K562 (cell line): ENCODE measurements around the gene HMX3. TPM values are rescaled to one million over a fixed set of nuclear protein-coding genes. Genes with fewer than 3 reads are reported as not detected.

Experiments used
- EZH2 ChIP-seq: IDR thresholded peaks from 2 replicates; pipeline ENCODE4 v1.6.1; 2012; ENCODE audit warnings: low read depth, mild to moderate bottlenecking, inconsistent platforms, low read length, borderline replicate concordance
- GATAD2B ChIP-seq: fragments of 450-650 bp; IDR thresholded peaks from 2 replicates; pipeline ENCODE4 v1.6.1; 2017; ENCODE audit warnings: mild to moderate bottlenecking, borderline replicate concordance
- GTF2F1 ChIP-seq: IDR thresholded peaks from 2 replicates; pipeline ENCODE4 v1.6.1; 2011; ENCODE audit warnings: low read depth, low read length, improper control_type of control experiment
- HDAC3 ChIP-seq: fragments of 450-650 bp; IDR thresholded peaks from 2 replicates; pipeline ENCODE4 v1.6.1; 2018; ENCODE audit warnings: borderline replicate concordance, mild to moderate bottlenecking, moderate library complexity; ENCODE audit not compliant: partially characterized antibody
- HNRNPK ChIP-seq: fragments of 200-400 bp; formaldehyde crosslinking; IDR thresholded peaks from one replicate; pipeline ENCODE4 v1.6.1; 2018; ENCODE audit warnings: mild to moderate bottlenecking, low read depth, low read length; ENCODE audit not compliant: poor library complexity, severe bottlenecking
- MAFK ChIP-seq: IDR thresholded peaks from 2 replicates; pipeline ENCODE4 v1.6.1; 2011; ENCODE audit warnings: low read length, improper control_type of control experiment
- NCOA4 ChIP-seq: fragments of 450-650 bp; IDR thresholded peaks from 2 replicates; pipeline ENCODE4 v1.6.1; 2018; ENCODE audit warnings: mild to moderate bottlenecking; ENCODE audit not compliant: partially characterized antibody
- NR2C2 ChIP-seq, 2 experiments: fragments of 200-800 bp in 1 of 2; sonication (Bioruptor generic) in 1 of 2; sonication (generic) in 1 of 2; formaldehyde crosslinking in 1 of 2; IDR thresholded peaks; 2 replicates each; pipeline versions ENCODE4 v1.6.1 to v1.8.0; 2016 to 2022; ENCODE audit warnings: mild to moderate bottlenecking in 1 of 2, missing compliant biosample characterization in 1 of 2, missing genetic modification characterization in 1 of 2, missing genetic modification reagents in 1 of 2
- PTBP1 ChIP-seq: fragments of 200-400 bp; formaldehyde crosslinking; IDR thresholded peaks from 2 replicates; pipeline ENCODE4 v1.6.1; 2017; ENCODE audit warnings: low read depth, low read length
- THRAP3 ChIP-seq: fragments of 450-650 bp; IDR thresholded peaks from 2 replicates; pipeline ENCODE4 v1.6.1; 2016; ENCODE audit warnings: mild to moderate bottlenecking, inconsistent platforms, borderline replicate concordance
- ZBTB7A ChIP-seq: IDR thresholded peaks from 2 replicates; pipeline ENCODE4 v1.6.1; 2011; ENCODE audit warnings: low read depth, mild to moderate bottlenecking, low read length, moderate library complexity, borderline replicate concordance; ENCODE audit not compliant: control insufficient read depth
- ZNF282 ChIP-seq: sonication (generic); formaldehyde crosslinking; IDR thresholded peaks from 2 replicates; pipeline ENCODE4 v1.8.1; 2023; ENCODE audit warnings: missing genetic modification reagents
- ZNF76 ChIP-seq: fragments of 250-450 bp; sonication (Bioruptor Pico); IDR thresholded peaks from 2 replicates; pipeline ENCODE4 v1.4.0; 2020; ENCODE audit warnings: mild to moderate bottlenecking, moderate library complexity, borderline replicate concordance
- ZNF764 ChIP-seq: fragments of 250-450 bp; sonication (Bioruptor Pico); IDR thresholded peaks from 2 replicates; pipeline ENCODE4 v1.4.0; 2020; ENCODE audit warnings: low read depth, mild to moderate bottlenecking, moderate library complexity
- ZNF778 ChIP-seq: fragments of 450-650 bp; formaldehyde crosslinking; IDR thresholded peaks from 2 replicates; pipeline ENCODE4 v1.4.0; 2020; ENCODE audit warnings: mild to moderate bottlenecking, moderate library complexity
- polyA plus RNA-seq, 8 experiments: library from polyadenylated mRNA; depleted of rRNA in 4 of 8; stranded (reverse) in 5 of 8; unstranded in 3 of 8; fragments of >200 nt; fragmentation: Nextera tagmentation in 2 of 8; fragmentation: Illumina TruSeq in 1 of 8; extraction: Ambion mirVana in 2 of 8; extraction: Trizol in 1 of 8; gene quantifications; 2 replicates each; pipeline versions ENCODE4 v1.2.1 to v1.2.3, GENCODE V29; 2011 to 2014; ENCODE audit warnings: inconsistent platforms in 1 of 8, missing spikeins in 1 of 8
- total RNA-seq, 7 experiments: library from RNA; depleted of rRNA in 6 of 7; stranded (reverse); fragments of >200 nt in 6 of 7; fragmentation: Illumina TruSeq in 2 of 7; extraction: Trizol in 2 of 7; gene quantifications; 2 replicates each; pipeline versions ENCODE4 v1.2.1 to v1.2.3, GENCODE V29; 2011 to 2021; ENCODE audit warnings: low replicate concordance in 1 of 7
- TF ChIP-seq, protein P1 (sequence below): sonication (generic); formaldehyde crosslinking; IDR thresholded peaks from 2 replicates; pipeline ENCODE4 v1.8.0; 2023; ENCODE audit warnings: mild to moderate bottlenecking, missing genetic modification reagents
- TF ChIP-seq, protein P2 (sequence below): fragments of 450-650 bp; IDR thresholded peaks from 2 replicates; pipeline ENCODE4 v1.6.1; 2014; ENCODE audit warnings: low read depth, mild to moderate bottlenecking, moderate library complexity, borderline replicate concordance
- TF ChIP-seq, protein P3 (sequence below): fragments of 450-650 bp; formaldehyde crosslinking; IDR thresholded peaks from 2 replicates; pipeline ENCODE4 v1.4.0; 2022; ENCODE audit warnings: mild to moderate bottlenecking, moderate library complexity
- TF ChIP-seq, protein P4 (sequence below), 2 experiments: IDR thresholded peaks; 2 replicates each; pipeline ENCODE4 v1.6.1; 2012; ENCODE audit warnings: improper control_type of control experiment in 2 of 2, low read depth in 2 of 2, low read length in 2 of 2, borderline replicate concordance in 1 of 2
- TF ChIP-seq, protein P5 (sequence below): fragments of 250-450 bp; sonication (Bioruptor Pico); IDR thresholded peaks from 2 replicates; pipeline ENCODE4 v1.4.0; 2020; ENCODE audit warnings: borderline replicate concordance

Gene HMX3
- total and polyA plus RNA-seq, 9 of the 15 experiments (the other 6 are each of a cell fraction or from before 2014, with no cell fraction given) = 0.55 to 43.5 (median 7.4) TPM; not detected in 2

DNA sequence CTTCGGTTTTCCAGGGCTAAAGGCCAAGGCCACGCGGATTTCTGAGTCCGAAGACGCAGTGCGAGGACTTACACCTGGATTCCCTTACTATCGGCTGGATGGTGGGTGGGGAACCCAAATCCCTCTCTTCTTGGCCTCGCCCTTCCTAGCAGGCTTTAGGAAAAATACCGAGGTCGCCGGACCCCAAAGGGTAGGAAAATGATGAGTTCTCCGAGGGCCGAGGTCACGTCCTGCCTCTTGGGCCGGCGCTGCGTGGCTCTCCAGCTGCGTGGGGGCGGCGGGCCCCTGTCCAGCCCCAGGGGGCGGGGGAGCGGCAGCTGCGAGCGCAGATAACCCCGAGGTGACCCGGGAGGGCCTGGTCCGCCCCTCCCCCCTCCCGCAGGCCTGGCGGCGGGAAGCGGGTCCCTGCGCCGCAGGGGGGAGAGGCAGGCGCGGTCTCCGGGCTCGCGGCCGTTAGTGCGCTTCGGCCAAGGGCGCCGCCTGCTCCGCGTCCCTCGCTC is 805 bp upstream of the HMX3 start (continued):
- TF ChIP-seq, protein P1, sequence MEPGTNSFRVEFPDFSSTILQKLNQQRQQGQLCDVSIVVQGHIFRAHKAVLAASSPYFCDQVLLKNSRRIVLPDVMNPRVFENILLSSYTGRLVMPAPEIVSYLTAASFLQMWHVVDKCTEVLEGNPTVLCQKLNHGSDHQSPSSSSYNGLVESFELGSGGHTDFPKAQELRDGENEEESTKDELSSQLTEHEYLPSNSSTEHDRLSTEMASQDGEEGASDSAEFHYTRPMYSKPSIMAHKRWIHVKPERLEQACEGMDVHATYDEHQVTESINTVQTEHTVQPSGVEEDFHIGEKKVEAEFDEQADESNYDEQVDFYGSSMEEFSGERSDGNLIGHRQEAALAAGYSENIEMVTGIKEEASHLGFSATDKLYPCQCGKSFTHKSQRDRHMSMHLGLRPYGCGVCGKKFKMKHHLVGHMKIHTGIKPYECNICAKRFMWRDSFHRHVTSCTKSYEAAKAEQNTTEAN = no peak
- peak; percentile 45; the same call in 1 of the 2 replicates for TF ChIP-seq GTF2F1
- TF ChIP-seq GATAD2B = peak; percentile 58; the same call in 1 of the 2 replicates
- TF ChIP-seq EZH2 = no peak
- TF ChIP-seq, protein P2, sequence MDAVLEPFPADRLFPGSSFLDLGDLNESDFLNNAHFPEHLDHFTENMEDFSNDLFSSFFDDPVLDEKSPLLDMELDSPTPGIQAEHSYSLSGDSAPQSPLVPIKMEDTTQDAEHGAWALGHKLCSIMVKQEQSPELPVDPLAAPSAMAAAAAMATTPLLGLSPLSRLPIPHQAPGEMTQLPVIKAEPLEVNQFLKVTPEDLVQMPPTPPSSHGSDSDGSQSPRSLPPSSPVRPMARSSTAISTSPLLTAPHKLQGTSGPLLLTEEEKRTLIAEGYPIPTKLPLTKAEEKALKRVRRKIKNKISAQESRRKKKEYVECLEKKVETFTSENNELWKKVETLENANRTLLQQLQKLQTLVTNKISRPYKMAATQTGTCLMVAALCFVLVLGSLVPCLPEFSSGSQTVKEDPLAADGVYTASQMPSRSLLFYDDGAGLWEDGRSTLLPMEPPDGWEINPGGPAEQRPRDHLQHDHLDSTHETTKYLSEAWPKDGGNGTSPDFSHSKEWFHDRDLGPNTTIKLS = peak; percentile 81
- no peak for TF ChIP-seq MAFK
- no peak for TF ChIP-seq ZNF764 (CRISPR knock-in tag)
- TF ChIP-seq ZBTB7A = peak; percentile 97
- peak; percentile 58; the same call in 1 of the 2 replicates for TF ChIP-seq ZNF76 (CRISPR knock-in tag)
- TF ChIP-seq, protein P3, sequence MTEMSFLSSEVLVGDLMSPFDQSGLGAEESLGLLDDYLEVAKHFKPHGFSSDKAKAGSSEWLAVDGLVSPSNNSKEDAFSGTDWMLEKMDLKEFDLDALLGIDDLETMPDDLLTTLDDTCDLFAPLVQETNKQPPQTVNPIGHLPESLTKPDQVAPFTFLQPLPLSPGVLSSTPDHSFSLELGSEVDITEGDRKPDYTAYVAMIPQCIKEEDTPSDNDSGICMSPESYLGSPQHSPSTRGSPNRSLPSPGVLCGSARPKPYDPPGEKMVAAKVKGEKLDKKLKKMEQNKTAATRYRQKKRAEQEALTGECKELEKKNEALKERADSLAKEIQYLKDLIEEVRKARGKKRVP (CRISPR knock-in tag) = 0 out of 2 replicates have a peak, but pooled peaks have one; percentile 35
- no peak for TF ChIP-seq ZNF778 (CRISPR knock-in tag)
- no peak for TF ChIP-seq ZNF282 (CRISPR knock-in tag)
- TF ChIP-seq HNRNPK = peak; percentile 75
- TF ChIP-seq THRAP3 = no peak
- peak; percentile 92 for TF ChIP-seq NR2C2 (CRISPR knock-in tag; IDR thresholded peaks at IDR 0.05)
- peak; percentile 97 for TF ChIP-seq NR2C2 (tag; IDR thresholded peaks at IDR 0.05)
- TF ChIP-seq, protein P4, sequence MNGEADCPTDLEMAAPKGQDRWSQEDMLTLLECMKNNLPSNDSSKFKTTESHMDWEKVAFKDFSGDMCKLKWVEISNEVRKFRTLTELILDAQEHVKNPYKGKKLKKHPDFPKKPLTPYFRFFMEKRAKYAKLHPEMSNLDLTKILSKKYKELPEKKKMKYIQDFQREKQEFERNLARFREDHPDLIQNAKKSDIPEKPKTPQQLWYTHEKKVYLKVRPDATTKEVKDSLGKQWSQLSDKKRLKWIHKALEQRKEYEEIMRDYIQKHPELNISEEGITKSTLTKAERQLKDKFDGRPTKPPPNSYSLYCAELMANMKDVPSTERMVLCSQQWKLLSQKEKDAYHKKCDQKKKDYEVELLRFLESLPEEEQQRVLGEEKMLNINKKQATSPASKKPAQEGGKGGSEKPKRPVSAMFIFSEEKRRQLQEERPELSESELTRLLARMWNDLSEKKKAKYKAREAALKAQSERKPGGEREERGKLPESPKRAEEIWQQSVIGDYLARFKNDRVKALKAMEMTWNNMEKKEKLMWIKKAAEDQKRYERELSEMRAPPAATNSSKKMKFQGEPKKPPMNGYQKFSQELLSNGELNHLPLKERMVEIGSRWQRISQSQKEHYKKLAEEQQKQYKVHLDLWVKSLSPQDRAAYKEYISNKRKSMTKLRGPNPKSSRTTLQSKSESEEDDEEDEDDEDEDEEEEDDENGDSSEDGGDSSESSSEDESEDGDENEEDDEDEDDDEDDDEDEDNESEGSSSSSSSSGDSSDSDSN (IDR thresholded peaks at IDR 0.05; ENCODE audit: borderline replicate concordance in 1 of 2, low read depth in 2 of 2, low read length in 2 of 2) = peak; percentile 57 to 81; a peak in 2 of 4 replicates
- no peak for TF ChIP-seq NCOA4
- TF ChIP-seq, protein P5, sequence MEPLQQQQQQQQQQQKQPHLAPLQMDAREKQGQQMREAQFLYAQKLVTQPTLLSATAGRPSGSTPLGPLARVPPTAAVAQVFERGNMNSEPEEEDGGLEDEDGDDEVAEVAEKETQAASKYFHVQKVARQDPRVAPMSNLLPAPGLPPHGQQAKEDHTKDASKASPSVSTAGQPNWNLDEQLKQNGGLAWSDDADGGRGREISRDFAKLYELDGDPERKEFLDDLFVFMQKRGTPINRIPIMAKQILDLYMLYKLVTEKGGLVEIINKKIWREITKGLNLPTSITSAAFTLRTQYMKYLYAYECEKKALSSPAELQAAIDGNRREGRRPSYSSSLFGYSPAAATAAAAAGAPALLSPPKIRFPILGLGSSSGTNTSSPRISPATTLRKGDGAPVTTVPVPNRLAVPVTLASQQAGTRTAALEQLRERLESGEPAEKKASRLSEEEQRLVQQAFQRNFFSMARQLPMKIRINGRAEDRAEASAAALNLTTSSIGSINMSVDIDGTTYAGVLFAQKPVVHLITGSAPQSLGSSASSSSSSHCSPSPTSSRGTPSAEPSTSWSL = no peak
- peak; percentile 82; the same call in 1 of the 2 replicates for TF ChIP-seq PTBP1
- peak; percentile 65 for TF ChIP-seq HDAC3
